NCI-H2227 (cell line): ENCODE results near the gene CEP152.
"Not testable (repeated sequence)": the region's sequence is repeated elsewhere in the genome, so short reads cannot be mapped to it uniquely, and the experiment has no call there.

Experiments
- DNase-seq: peaks from one replicate; lab custom pipeline; 2025; ENCODE audit not compliant: unreplicated experiment; lab: John Stamatoyannopoulos, UW

The CEP152 gene, protein sequence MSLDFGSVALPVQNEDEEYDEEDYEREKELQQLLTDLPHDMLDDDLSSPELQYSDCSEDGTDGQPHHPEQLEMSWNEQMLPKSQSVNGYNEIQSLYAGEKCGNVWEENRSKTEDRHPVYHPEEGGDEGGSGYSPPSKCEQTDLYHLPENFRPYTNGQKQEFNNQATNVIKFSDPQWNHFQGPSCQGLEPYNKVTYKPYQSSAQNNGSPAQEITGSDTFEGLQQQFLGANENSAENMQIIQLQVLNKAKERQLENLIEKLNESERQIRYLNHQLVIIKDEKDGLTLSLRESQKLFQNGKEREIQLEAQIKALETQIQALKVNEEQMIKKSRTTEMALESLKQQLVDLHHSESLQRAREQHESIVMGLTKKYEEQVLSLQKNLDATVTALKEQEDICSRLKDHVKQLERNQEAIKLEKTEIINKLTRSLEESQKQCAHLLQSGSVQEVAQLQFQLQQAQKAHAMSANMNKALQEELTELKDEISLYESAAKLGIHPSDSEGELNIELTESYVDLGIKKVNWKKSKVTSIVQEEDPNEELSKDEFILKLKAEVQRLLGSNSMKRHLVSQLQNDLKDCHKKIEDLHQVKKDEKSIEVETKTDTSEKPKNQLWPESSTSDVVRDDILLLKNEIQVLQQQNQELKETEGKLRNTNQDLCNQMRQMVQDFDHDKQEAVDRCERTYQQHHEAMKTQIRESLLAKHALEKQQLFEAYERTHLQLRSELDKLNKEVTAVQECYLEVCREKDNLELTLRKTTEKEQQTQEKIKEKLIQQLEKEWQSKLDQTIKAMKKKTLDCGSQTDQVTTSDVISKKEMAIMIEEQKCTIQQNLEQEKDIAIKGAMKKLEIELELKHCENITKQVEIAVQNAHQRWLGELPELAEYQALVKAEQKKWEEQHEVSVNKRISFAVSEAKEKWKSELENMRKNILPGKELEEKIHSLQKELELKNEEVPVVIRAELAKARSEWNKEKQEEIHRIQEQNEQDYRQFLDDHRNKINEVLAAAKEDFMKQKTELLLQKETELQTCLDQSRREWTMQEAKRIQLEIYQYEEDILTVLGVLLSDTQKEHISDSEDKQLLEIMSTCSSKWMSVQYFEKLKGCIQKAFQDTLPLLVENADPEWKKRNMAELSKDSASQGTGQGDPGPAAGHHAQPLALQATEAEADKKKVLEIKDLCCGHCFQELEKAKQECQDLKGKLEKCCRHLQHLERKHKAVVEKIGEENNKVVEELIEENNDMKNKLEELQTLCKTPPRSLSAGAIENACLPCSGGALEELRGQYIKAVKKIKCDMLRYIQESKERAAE (N-terminal part only)

DNA sequence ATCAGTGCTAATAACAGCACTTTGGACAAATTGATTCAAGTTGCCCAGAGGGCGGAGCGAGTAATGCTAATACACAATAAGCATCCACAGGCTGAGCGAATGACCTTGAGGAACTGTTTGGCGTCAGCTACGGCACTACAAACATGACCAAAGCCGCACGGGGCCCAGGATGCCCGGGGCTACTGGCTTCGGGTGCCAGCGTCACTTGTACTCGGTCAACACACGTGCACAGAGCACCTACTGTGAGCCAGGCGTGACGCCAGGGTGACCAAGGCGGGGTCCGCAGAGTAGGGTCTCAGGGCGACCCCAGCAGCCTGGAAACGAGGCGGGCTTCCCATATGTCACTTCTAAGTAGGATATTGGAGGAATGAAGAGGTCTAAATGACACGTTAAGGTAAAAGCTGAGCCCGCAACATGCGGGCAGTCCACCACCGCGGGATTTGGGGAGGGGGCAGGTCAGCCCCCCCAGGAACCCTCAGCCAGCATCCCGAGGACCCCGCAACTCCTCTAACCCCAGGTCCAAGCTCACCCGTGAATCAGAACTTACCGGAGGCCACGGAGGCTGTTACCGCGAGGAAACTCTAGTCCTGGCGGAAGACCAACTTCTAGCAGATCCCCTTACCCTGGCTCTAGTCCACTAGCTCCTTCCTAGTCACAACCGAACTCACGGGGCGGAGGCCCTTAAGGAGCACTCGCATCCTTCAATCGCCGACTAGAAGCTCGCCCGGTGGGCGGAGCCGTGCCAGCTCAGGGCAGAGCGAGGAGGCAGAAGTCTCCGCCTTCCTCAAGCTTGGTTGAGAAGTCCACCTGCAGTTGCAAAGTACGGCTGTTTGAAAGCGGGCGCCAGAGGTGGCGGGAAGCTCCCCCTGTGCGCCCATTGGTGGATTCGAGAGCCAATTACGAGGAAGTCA, at the start of gene CEP152:
CEP152 (minus strand) TSS at position 656 of the 911 bp plus-strand sequence. CDS start 5,420 bp downstream, outside the sequence.
- peak; percentile 99 for DNase-seq

DNA sequence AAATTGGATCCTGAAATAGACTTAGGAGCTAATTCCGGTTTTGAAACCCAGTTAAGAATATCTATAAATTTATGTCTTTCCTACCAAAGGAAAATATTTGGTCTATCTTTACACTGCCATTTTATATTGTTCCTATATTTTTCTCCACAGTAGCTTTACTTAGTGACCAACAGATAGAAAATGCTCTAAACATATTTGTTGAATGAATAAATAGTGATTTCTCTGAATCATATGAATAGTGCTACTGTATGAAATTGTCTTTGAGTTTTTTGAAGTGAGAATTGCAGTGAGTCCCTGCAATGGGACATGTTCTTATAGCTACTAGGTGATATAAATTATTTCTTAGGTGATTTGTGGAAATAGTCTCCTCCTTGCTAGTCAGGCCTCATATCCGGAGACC, 48.6 kb upstream of the CEP152 start:
- DNase-seq = no peak

DNA sequence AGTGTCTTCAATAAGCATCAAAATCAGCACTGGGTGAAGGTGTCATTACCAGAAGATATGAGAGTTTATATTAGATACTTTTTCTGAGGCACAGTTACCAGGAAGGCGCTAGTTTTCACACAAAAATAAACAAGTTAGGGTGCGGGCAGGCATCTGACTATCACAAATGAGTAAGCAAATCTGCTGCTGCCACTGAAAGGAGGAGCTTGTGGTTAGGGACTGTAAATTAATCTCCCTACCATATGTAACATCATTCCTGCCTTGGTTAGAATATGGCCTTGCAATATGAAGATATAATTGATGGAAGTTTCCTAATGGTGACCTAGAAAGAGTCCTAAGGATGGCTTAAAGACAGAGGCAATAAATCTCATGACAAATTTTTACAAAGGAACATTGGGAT, 47.5 kb upstream of the CEP152 start:
- no peak for DNase-seq

DNA sequence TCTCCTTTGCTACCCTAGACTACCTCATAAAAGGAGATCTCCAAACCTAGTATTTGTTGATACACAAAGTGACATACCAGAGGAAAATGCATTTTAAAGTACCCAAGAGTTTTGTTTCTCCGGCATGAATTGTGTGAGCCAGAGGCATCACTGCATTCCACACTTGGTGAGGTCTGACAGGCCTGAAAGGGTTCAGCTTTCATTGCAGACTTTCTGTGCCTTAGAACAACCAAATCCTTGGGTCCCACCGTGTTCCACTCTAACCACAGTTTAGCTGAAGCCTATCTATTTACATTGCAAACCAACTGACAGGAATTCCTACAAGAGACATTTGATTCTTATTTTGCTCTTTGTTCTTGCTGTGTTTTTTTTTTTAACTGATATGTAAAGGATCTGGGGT, 46.1 kb upstream of the CEP152 start:
- no peak for DNase-seq

DNA sequence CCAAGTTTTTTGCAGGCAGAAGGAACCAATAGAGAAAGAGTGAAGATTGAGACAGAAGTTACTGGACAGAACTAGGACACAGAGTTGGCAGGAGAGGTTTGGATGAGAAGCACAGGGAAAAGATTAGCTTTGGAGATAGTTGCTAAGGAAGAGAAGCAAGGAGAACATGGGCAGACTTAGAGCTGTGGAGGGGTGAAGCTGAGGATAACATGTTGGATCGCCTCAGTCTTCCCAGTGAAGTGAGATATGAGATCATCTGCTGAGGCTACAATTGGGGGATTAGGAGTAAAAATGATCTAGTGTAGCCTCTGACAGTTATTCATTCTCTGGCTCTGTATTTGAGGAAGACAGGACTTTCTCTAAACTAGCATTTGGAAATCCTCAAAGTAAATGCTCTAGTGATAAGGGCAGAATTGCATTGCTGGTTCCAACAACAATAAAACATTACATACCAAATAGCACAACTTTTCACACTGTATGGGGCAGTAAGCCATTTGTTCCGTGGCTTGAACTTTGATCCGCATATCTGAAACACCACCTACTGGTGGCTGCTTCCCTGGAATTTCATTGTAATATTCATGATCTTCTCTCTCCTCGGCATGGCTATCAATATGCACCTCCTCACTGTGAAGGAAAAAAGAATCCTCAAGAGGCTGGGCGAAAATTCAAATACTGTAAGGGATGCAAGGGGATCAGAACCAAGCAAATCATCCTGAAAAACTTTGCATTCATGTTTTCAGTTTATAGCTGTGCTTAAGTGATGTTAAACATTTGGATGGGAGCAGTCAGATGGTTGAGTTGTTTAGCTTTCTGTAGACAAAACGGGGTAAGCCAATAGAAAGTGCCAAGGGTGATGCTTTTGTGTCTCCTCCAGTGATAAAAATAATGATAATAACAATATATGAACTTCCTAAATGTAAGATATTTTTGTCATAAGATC, 44.9 kb upstream of the CEP152 start:
- no peak for DNase-seq

DNA sequence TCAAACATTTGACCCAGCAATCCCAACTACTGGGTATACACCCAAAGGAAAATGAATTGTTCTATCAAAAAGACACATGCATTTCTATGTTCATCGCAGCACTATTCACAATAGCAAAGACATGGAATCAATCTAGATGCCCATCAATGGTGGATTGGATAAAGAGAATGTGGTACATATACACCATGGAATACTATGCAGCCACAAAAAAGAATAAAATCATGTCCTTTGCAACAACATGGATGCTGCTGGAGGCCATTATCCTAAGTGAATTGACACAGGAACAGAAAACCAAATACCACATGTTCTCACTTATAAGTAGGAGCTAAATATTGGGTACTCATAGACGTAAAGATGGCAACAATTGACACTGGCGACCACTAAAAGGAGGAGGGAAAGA, 43.6 kb upstream of the CEP152 start:
- not testable (repeated sequence) for DNase-seq

DNA sequence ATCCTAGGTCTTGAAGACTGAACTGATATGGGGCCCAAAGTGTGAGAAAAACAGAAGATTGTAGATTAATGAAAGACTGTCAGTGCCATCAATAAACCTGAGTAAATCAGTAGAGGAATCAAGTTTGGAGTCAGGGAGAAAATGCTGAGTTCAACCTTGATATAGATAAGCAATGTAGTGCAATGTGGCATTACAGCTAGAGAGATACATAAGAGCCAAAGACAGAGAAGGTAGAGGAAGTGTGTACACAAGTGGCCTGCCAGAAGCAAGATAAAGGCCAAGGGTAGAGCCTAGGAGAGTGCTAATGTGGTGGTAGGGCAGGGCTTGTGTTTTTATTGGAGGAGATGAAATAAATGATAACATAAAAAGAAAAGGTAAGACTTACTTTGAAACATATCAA, 41.1 kb upstream of the CEP152 start:
- DNase-seq = no peak

DNA sequence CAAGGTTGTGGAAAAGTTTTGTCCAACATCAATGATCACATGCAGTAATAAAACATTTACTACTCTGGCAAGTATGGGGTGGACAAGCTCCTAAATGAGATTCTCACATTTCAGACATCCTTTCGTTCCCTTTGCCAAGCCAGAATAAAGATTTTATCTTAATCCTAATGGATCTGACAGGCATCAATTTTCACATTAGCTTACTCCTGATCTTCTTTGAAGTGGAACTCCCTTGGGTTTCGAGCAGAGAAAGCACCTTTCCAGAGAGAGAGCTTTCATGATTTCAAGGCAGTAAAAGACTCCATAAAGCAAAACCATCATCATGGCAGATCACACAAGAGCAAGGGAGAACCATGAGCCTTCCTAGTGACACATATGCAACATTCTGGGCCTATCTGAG, 39.8 kb upstream of the CEP152 start:
- no peak for DNase-seq

DNA sequence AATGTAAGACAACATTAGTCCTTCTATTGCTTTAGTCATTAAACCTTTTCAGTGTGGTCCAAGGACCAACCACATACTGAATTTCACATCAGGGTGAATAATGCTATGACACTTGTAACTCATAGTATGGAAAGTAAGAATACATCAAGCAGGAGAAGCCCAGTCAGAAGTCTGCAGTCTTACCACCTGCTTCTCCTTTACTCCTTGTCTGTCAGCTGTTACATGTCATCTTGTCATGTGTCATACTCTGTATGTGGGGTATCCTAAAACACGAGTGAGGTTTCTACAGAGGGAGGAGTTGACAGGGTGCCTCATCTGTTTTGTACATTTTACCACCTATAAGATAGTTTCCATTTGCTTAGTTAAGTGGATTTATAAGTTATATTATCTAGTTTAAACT, 34.3 kb upstream of the CEP152 start:
- DNase-seq = no peak

DNA sequence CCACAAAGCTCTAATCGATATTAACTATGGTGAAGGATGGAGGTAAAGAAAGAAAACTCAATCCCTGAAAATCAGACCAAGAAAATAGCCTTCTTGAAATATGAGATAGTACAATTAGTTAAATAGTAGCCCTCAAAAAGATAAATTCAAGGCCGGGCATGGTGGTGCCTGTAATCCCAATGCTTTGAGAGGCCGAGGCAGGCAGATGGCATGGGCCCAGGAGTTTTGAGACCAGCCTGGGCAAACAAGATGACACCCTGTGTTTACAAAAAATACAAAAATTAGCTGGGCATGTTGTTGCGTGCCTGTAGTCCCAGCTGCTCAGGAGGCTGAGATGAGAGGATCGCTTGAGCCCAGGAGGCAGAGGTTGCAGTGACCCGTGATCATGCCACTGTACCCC, 31.6 kb upstream of the CEP152 start:
- DNase-seq = no peak

DNA sequence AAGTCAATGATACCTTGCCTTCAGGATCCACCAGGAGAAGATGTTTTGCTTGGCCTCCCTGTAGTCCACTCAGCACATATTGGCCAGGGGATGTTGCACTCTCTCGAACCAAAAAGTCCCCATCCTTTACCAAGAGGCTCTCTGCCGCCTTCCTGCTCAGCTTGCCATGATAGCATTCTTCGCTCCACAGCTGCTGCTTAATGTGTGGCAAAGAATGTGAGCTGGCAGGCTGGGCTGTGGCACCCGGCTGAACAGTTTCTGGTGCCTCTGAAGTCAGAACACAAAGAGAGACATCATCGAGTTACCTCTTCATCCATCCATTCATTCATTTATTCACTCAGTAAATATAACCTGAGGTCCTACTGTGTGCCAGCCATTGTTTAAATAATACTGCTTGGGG, 23.9 kb upstream of the CEP152 start:
- DNase-seq = no peak

DNA sequence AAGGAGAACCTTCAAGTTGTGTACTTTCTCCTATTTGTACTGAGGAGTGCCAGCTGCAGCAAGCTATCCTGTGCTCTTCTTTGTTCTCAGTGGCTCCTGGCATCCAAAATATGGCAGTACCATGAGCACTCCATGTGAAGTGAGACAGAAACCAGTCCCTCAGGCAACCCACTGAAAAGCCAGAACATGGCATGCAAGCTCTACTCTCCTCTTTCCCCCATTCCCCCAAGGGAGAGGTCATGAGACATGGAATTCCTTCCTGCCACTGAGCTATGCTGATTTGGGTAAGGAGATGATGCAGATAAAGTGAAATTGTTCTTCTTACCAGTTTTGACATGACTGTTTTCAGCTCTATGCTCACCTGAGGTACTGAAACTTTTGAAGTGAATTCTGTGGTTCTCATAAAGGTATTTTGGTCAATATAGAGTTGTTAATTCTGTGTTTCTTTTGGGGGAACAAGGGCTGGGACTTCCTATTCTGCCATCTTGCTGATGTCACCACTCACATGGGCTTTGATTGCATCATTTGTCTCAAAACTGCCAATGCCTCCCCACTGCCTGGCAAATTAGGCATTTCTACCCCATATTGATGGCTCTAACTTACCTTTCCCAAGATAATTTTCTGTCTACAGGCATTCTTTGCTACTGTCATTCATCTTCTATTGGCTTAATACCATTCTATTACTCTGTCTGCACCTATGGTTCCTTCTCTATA, 22.8 kb upstream of the CEP152 start:
- no peak for DNase-seq

DNA sequence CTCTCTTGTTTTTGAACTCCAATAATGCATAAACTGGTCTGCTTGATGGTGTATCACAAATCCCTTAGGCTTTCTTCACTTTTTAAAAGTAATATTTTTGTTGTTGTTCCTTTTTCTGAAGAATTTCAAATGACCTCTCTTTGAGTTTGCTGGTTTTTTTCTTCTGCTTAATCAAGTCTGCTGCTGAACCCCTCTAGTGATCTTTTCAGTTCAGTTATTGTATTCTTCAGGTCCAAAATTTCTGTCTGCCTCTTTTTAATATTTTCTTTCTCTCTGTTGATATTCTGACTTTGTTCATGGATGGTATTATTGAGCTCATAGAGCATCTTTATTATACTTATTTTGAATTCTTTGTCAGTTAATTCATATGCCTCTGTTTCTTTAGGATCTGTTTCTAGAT, 21.8 kb upstream of the CEP152 start:
- DNase-seq = no peak

DNA sequence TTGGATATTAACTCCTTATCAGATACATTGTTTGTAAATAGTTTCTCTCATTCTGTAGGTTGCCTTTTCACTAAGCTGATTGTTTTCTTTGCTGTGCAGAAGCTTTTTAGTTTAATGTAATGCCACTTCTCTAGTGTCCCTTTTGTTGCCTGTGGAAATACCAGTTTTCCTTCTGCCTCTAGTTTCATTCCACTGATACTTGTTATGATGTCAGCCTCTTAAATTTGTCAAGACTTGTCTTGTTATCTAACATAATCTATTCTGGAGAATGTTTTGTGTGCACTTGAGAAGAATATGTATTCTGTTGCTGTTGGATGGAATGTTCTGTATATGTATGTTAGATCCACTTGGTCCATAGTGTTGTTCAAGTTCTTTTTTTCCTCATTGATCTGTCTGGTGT, 18.0 kb upstream of the CEP152 start:
- DNase-seq = no peak

DNA sequence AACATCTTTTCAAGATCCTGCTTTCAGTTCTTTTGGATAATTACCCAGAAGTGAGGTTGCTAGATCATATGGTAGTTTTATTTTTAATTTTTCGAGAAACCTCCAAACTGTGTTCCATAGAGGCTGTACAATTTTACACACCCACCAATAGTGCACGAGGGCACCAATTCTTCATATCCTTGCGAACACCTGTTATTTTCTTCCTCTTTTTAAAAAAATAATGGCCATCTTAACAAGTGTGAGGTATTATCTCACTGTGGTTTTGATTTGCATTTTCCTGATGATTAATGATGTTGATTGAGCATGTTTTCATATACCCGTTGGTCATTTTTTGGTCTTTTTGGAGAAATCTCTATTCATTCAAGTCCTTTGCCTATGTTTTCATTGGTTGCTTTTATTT, 17.6 kb upstream of the CEP152 start:
- no peak for DNase-seq

DNA sequence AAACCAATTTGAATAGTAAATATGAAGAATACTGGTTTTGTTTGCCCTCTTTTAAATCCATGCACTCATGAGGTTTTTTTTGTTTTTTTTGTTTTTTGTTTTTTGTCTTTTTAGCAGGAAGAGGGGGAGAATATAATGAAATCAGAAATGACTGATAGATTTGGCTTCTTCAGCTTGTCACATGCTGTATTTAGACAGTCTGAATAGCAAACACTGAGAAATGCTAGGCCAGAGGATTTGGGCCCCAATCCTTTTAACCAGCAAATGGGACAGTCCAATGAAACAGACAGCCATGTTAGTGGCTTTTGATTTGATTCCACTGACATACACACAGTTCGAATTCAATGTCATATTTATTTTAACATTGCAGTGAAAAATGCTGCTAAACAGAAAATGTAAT, 14.2 kb upstream of the CEP152 start:
- DNase-seq = no peak

DNA sequence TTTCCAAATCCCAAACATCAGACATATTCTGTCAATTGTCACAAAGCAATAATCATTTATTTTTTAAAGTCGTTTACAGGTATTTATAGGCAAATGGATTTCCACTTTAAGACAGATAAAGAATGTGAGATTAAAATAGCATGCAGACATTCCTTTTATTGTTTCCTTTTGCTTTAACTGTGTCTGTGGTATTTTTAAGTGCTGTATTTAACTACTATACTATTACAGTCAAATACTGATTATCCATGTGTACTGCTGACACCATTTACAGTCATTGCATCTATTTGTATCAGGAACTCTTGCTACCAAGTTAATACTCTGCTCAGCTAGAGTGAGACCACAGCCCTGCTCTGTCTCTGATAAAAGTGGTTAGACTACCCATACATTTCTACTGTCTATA, 12.8 kb upstream of the CEP152 start:
- no peak for DNase-seq

DNA sequence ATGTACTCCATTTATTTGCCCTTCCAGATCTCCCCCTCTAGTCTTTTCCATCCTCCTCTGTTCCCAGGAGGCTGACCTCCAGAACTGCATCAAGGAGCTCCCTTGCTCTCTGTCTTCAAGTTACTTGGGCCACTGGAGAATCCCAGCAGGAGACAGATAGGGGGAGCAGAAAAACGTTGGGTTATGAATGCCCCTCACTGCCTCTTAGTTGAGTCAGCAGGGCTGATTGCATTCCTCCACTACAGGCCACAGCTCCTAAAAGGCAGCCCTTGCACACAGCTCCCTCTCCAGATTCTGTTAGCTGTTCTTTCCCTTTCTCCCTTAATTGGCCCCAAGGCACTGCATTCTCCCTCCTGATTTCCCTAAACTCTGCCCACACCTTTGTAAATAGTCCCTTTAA, 12.4 kb upstream of the CEP152 start:
- no peak for DNase-seq

DNA sequence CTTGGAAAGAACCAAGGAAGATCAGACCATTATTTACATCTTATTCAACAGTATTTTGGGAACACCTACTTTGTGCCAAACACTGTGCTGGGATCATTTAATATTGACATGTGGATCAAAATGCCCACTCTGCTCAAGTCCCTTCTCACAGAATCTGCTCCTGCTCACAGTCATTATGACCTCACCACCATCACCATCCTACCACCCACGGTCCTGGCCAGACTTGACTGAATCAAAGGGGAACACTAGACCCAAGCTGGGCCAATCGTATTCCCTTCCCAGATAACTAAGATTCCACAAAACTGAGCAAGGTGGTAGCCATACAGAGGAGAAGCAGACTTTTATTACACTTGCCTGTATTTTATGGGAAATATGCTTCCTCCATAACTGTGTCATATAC, 3.4 kb upstream of the CEP152 start:
- no peak for DNase-seq
